T follicular helper cell (primary cell): ENCODE results near the gene CPNE2.
"Not testable (repeated sequence)": the region's sequence is repeated elsewhere in the genome, so short reads cannot be mapped to it uniquely, and the experiment has no call there.

ENCODE experiments used
- DNase-seq: peaks from one replicate; pipeline ENCODE4 v3.0.0-alpha.2; 2020; ENCODE audit warnings: low read depth

Gene CPNE2

GRCh38 chr16:57069635-57070370 lies 22.6 kb upstream of the CPNE2 start:
- no peak for DNase-seq

GRCh38 chr16:57070424-57070823 lies 22.0 kb upstream of the CPNE2 start:
- DNase-seq = no peak

GRCh38 chr16:57071081-57071732 lies 21.2 kb upstream of the CPNE2 start:
- not testable (repeated sequence) for DNase-seq

GRCh38 chr16:57071831-57072582 lies 20.4 kb upstream of the CPNE2 start:
- DNase-seq = no peak

- no peak for DNase-seq
Observed at GRCh38 chr16:57072616-57073275, 19.6 kb upstream of the CPNE2 start.

- no peak for DNase-seq
Observed at GRCh38 chr16:57077714-57078113, 14.7 kb upstream of the CPNE2 start.

GRCh38 chr16:57081744-57082143 lies 10.6 kb upstream of the CPNE2 start:
- no peak for DNase-seq

GRCh38 chr16:57082664-57083063 lies 9.7 kb upstream of the CPNE2 start:
- no peak for DNase-seq

GRCh38 chr16:57083485-57084126 lies 8.8 kb upstream of the CPNE2 start:
- no peak for DNase-seq

- peak; percentile 66 for DNase-seq
Observed at GRCh38 chr16:57084257-57084770, 8.1 kb upstream of the CPNE2 start.

GRCh38 chr16:57084996-57085395 lies 7.4 kb upstream of the CPNE2 start:
- DNase-seq = no peak

GRCh38 chr16:57087003-57087402 lies 5.4 kb upstream of the CPNE2 start:
- DNase-seq = no peak

- DNase-seq = no peak
Observed at GRCh38 chr16:57089406-57089805, 3.0 kb upstream of the CPNE2 start.

- DNase-seq = no peak
Observed at GRCh38 chr16:57091200-57091974, 996 bp upstream of the CPNE2 start.

- DNase-seq = peak; percentile 21
Observed at GRCh38 chr16:57092786-57093411, 516 bp downstream of the CPNE2 start.

GRCh38 chr16:57093666-57094564 lies 1.5 kb downstream of the CPNE2 start:
- no peak for DNase-seq

- DNase-seq = no peak
Observed at GRCh38 chr16:57094911-57095310, 2.5 kb downstream of the CPNE2 start.

GRCh38 chr16:57096192-57096591 lies 3.8 kb downstream of the CPNE2 start:
- no peak for DNase-seq

GRCh38 chr16:57096793-57097192 lies 4.4 kb downstream of the CPNE2 start:
- DNase-seq = no peak
